ENCODE data around the gene MACO1.
"Not testable (repeated sequence)": the region's sequence is repeated elsewhere in the genome, so short reads cannot be mapped to it uniquely, and the experiment has no call there.

MACO1 gene

DNA sequence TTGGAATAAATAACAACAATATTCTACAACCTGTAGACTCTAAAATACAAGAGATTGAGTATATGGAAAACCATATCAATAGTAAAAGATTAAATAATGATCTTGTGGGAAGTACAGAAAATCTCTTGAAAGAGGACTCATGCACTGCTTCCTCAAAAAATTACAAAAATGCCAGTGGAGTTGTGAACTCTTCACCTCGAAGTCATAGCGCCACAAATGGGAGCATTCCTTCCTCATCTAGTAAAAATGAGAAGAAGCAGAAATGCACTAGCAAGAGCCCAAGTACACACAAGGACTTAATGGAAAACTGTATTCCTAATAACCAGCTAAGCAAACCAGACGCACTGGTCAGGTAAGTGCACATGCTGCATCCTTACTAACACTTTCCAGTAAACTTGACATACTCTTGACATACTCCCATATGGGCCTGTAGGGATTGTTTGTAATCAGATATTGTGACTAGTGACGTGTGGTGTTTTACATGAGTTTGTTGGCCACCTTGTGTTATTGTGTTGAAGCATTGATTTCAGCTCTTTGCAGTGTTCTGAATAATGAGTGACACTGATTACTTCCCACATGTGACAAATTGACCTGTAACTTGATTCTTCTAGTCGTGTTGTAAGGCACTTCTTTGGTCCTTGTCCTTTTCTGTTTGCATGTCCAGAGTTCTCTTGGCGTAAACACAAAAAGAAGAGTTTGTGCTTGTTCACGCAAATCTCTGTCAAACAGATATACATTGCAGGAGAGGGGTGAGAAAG is 28.0 kb downstream of the MACO1 start:
- FAIRE-seq, result no peak

DNA sequence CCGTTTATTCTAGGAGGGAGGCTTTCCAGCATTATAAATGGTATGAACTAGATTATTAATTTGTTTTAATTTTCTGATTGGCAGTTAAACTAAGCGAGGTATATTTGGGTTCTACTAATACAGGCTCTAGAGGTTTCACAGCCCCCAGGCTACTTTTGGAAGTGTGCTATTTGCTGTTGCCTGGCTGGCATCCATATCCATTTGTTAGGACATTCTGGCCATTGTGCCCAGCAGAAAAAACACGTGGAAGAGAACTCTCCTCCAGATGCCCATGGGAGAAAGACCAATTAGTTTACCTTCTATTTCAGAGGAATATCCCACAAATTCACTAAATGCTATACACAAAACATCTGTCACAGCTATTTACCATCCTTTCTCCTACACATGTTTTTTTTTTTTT is 29.3 kb downstream of the MACO1 start:
- no peak for FAIRE-seq

DNA sequence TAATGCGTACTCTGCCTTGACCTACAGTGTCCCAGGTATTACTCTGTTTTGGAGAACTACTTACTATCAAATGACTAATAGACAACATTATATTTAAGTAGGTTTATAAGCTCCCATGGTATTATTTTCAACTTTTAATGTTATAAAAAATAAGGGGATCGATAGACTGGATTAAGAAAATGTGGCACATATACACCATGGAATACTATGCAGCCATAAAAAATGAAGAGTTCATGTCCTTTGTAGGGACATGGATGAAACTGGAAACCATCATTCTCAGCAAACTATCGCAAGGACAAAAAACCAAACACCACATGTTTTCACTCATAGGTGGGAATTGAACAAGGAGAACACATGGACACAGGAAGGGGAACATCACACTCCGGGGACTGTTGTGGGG is 30.1 kb downstream of the MACO1 start:
- not testable (repeated sequence) for FAIRE-seq

DNA sequence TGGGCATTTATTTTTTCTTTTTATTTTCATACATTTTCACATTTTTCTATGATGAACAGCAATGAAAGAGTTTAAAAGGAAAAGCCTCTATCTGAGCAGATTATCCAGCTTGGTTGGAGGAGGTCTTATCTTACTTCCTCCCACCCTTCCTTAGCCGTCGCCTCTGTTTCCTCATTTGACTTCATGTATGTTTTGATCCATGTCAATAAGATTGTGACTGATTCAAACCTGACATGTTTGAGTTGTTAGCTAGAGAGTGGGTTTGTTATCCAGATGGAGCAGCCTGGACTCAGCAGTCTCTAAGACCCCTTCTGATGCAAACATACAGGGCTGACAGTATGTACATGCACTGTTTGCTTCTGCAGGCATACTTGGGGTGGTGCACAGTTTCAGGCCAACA is 31.2 kb downstream of the MACO1 start:
- no peak for FAIRE-seq

DNA sequence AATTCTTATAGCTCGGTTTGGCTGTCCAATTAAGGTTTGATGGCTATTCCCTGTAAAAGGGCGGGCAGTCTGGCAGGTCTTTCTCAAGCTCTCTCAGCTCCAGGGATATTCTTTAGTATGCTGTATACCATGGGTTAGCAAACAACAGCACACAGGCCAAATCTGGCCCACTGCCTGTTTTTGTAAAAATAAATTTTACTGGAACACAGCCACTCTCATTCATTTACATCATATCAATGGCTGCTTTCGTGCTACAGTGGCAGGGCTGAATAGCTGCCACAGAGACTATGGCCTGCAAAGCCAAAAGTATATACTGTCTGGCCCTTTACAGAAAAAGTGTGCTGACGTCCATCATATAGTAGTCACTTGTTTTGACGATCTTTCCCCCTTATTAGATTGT is 32.0 kb downstream of the MACO1 start:
- FAIRE-seq, result no peak

DNA sequence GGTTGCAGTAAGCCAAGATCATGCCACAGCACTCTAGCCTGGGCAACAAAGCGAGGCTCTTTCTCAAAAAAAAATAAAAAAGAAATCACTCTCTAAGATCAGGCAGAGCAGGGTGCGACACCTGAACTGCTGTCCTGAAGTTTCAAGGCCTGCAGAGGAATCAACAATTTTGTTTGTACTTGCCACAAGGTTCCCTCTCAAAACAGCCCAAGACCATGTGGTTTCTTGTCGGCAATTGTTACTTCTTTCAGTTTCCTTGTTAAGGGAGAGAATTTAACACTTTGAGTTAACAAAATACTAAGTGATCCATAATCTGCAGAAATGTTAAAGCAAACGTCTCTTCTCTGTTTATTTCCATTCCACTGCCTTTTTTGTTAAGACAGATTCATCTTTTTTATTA is 36.5 kb downstream of the MACO1 start:
- no peak for FAIRE-seq

DNA sequence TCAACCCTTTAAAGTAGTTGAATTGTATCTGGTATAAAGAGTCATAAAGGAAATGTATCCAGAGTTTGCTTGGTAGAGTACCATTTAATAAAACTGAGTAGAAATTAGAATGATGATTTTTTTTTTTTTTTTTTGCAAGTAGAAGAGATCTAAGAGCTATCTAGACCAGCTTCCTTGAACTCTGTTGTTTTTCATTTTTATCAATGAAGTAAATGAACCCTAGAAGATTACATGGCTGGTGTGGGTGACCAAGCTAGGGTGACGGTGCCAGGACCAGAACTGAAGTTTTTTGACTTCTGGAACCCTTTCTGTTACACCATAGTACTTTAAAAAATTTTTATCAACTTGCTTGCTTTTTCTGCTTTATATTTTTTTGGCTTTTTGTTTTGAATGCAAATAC is 36.9 kb downstream of the MACO1 start:
- no peak for FAIRE-seq

DNA sequence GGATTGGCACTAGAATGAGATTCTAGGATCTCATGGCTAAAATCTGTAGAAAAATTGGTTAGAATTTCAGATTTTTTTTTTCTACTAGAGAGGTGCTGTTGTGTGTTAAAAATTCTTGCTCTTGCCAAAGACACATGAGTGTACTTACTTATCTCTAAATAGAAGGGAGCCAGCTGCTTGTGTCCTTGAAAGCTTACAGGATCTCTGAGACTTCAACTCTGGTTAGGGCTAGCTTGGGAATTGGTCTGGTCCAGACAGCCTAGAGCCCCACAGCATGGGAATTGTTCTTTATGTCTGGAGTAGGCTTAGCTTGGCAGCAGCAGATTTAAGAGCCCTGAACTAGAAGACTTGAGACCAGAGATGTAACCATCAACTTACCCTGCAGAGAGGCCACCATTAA is 37.3 kb downstream of the MACO1 start:
- FAIRE-seq, result no peak

DNA sequence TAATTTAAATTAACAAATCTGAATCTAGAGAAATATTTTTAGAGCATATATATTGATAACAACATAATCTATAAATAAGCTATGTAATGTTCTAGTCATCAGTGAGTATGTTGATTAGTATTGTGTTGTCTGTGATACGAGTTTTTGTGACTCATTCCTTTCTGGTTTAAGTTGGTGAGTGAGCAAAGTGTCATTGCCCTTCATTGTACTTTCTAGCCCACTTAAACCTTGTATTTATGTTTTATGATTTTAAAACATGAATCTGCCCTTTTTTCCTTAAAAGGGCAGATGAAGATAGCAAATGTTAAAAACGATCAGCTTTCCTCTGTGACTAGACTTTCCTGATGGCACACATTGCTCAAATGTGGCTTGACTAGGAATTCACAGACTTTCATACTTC is 38.5 kb downstream of the MACO1 start:
- no peak for FAIRE-seq

DNA sequence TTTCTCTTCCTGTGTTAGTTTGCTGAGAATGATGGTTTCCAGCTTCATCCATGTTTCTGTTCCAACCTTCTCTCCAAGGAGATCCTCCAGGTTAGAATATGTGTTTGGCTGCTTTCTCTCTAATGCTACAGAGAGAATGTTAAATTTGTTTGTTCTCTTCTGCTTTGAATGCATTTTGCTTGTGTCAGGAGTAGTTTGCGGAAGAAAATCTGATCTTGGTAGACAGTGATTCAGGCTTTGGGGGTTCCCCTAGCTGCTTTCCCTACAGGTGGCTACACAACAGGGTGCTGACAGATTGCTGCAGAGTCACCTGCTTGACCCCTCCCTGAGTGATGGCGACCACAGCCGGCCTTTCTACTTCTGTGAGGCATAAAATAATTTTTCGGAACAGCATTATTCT is 41.8 kb downstream of the MACO1 start:
- no peak for FAIRE-seq

DNA sequence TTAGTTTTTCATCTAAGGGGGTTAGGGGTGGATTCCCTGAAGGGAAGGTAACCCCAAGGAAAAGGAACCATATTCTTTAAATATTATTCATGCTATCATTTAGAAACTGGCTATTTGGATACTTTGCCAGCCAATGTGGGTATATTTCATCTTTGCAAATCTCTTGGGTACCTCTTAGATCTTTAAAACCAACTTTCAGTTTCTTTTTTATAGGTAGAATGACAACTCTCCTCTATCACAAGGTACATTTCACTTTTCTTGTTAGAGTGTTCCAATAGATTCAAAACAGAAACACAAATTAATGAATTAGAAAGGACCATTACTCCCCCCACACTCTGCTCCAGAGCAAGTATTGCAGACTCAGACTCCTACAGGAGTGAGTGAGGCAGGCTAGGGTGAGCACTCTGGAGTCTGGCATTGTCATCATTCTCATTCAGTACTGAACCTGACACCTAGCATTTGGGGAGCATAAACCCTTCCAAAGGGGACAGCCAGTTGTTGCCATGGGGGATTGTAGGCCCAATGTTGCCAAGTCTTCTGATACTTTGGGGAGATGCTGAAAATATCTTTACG is 43.0 kb downstream of the MACO1 start:
- FAIRE-seq, result no peak

DNA sequence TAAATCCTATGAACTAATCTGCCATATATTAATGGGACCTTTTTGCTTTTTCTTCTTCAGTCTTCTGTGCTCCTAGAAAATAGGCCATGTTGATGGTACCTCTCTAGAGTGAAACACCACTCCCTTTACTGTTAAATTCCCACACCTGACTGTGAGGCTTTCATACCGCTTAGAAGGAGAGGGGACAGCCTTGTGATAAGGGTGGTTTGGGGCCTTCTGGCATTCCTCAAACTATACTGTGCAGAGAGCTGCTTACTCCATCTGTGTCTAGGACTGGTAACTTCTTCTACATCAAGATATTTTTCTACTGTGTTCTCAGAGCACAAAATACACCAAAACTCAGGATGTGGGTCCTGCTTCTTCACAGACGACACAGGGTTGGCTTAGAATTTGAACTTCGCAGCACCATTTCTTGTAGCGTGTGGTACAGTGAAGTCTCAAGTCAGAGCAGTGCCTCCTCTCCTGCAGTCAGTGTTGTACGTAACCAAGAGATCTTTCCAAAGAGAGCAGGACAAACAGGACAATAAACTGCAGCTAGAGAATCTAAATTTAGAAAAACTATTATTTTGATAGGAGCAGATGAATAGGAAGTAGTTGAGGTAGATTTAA is 43.8 kb downstream of the MACO1 start:
- FAIRE-seq, result no peak

DNA sequence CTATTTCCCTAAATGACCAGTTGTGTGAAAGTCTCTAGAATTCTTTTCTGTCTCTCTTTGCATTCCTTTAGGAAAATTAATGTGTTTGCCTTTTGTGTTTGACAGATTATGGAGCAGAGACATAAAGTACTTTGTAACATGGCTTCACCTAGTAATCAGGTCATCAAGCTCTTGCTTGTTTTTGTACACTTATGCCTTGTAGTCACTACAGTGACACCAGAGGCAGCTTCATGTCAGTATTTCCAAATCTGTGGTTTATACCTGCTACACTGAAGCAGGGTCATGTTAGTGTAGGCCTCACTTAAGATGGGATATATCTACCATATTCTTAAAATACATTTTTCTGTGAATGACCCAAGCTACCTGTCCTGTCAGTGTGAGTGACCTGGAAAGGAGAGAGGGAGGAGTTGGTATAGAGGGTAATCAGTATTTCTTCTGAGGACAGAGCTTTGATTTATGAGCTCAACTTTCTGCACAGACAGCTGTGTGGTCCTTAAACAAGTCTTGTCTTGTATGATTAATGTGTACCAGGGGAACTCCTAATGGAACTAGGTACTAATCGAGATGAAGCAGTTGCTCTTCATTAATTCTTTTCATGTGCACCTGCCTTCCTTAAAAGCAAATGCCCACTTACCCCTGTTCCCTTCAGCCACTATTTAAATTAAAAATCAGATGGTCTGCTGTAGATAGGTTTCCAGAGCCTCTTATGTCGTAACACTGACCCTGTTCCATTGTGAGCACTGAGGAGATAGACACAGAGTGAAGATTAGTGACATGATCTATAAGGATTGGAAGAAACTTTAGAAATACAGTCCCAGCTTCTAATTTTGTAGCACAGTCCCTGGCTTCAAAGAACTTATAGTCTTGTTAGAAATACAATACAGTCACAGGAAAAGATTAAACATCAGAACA is 45.7 kb downstream of the MACO1 start:
- no peak for FAIRE-seq

DNA sequence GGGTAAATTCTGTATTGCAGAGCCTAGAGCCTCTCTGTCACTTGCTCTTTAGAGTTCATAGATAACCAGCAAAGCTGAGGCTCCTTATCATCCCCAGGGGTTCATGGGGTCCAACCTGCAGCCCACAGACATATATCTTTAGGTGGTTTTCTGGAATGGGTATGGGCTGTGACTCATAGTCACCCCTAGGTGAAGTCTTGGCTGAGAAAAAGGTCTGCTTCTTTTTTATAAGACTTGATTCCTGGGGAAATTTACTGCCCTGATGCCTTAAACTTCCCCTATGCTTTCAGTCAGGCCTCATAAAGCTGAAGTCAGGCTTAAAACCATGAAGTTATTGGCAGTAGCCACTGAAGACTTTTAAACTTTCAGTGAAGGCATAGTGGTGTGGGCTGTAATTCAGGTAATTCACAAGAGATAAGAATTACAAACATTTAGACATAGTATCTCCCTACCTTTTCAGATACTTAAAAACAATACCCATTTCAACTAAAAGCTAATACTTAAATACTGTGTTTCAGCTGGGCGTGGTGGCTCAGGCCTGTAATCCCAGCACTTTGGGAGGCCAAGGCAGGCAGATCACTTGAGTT is 46.8 kb downstream of the MACO1 start:
- no peak for FAIRE-seq

DNA sequence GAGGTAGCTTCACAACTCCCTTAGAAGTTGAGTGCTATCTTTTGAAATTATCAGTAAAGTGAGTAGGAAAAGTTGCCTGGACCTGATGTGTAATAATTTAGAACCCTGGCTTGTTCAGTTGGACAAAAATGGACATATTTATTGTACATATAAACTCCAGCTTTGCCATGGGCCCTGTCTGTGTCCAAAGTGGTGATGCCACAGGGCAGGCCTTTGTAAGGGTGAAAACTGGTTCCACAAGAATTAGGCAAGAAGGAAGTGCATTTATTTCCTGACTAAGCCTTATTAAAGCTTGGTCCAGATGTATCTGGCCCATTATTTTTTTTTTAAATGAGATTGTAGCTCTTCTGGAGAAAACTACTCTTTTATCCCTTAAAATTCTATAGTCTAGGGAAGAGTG is 47.9 kb downstream of the MACO1 start:
- FAIRE-seq, result no peak

DNA sequence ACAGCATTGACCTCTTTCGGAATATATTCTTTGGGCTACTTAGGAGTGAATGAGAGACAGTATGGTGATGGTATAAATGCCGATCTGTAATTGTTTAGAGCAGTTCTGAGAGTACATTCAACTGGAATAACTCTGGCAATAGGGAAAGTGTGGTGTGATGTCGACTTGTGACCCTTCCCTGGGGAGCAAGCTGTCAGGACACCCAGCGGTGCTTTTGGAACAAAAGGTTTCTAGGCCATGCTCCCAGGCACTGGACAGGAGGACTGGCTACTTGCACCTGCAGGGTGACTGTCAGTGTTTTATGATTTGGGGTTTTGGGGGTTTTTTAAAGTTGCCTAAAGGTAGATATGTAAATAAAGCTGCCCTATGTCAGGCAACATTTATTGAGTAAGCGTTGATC is 50.9 kb downstream of the MACO1 start:
- no peak for FAIRE-seq

DNA sequence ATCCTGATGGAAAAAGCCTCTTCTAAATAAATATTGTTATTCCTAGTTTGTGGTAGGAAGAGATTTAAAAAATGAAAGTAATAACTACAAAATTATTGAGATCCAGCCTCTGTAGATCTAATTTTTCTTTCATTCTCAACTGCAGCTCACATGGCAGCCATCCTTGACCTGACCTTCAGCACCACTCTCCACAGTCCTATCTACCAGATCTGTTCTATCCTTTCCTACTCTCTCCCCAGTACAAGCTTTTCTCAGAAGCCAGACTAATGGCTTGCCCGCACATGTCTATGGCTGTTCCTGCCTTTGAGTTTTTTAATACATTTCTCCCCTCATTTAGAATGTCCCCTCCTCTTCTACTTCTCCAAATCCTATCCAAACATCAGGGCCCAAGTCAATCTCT is 51.5 kb downstream of the MACO1 start:
- FAIRE-seq, result no peak

DNA sequence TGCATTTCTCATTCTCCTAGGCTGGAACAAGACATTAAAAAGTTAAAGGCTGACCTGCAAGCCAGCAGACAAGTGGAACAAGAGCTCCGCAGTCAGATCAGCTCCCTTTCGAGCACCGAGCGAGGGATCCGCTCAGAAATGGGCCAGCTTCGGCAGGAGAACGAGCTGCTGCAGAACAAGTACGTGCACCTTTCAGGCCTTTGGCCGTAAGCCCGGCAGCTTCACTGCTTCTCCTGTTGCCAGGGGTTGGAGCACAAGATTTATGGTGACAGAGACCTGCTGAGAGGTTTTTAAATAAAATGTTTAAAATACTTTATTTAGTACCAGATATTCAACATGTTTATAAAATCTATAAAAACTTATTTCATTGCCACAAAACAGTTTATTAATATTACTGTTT is 53.4 kb downstream of the MACO1 start:
- no peak for FAIRE-seq

DNA sequence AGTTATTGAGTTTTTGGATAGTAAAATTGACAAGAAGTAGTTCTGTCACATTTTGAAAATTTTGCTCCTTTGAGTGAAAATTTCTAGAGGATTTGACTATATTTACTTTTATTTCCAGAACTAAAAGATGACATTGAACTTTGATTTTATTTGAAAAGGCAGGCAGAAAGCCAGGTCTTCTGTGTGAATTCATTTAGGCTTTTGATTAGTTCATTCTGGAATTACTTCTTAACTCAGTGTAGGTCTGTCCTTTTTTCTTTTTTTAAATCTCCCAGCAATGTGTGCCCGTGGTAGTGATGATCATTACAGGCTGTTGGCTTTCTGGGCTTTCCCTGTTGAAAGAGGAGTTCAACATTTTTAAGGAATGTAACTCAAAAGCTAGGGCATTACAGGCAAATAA is 53.8 kb downstream of the MACO1 start:
- no peak for FAIRE-seq

DNA sequence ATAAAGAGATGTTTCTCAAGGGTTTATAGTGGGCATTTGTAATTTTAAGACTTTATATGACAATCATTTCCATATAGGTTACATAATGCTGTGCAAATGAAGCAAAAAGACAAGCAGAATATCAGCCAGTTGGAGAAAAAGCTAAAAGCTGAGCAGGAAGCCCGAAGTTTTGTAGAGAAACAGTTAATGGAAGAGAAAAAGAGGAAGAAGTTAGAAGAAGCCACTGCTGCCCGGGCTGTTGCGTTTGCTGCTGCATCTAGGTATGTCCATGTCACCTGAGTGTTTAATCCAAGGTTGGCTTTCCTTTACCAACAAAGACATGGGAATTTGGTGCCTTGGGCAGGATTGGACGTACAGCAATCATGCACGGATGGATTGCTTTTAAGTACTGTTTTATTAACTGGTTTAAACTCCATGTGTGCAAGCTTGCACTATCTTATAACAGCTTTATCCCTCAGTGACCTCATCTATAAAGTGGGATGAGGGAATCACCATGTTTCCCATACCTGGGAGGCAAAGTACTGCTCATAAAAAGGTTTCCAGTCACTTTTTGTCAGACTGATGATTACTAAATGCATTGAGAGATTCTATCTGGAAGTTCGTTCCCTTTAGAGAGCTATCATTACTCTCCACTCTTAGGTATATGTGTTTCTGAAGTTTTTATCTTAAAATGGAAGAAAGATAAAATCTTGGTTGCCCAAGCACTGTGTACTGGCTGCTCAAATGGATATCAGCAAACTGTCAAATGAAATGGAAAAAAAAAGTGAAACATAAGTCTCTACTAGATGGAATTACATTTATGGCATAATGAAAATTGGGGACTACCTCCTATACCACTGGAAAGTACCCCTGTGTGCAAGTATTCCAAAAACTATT is 55.1 kb downstream of the MACO1 start:
- no peak for FAIRE-seq

DNA sequence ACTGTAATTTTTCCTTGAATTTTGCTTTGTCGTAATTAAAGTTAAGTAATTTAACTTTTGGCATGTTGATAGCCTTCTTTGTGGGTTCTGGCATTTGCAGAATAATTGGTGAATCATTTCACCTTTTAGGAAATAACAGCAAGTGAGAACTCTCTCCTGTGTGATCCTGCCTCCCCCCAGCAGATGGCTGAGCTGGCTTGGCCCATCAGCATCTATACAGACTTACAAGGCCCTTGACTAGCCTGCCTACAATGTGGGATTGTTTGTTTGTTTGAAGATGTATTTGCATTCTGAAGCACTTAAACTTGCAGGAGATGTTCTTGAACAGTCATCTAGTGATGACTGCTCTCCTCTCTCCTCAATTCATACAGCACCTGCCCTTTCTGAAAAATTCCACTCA is 55.9 kb downstream of the MACO1 start:
- no peak for FAIRE-seq

DNA sequence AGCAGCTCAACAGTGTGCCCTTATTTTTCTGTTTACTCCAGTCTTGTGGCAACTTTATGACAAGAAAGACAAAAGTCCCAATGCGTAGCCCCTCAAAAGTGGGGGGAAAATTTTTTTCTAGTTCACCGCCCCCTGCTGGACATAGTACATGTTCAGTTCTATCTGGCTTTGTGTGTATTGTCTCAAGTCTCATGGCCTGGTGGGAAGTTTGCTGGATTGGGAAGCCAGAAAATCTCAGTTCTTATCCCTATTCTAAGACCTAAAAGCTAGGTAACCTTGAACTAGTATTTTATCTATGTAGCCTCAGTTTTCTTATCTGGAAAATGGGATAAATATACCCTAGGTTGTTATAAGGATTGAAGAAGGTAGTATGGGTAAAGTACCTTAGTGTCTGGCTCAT is 56.9 kb downstream of the MACO1 start:
- FAIRE-seq, result no peak

All from colon (tissue), 2 donors.